ENCODE results near the gene EVI2B. TPM values are rescaled to one million over a fixed set of nuclear protein-coding genes. Genes with fewer than 3 reads are reported as not detected.

Gene EVI2B
- total RNA-seq, 1 donor from 2014 or later, result 0.85 TPM

- Histone ChIP-seq H3K4me3 (no peak overlapping the region), H3K27ac (no peak overlapping the region), H3K9me3 (no peaks in the 10 kb centered on the region), H3K27me3 (no peaks in the 10 kb centered on the region), H3K36me3 (peaks cover 12 to 15% of the 10 kb centered on the region in 2 donors), H3K4me1 (peaks cover 0 to under 1% of the 10 kb centered on the region in 2 donors)
- TF ChIP-seq CTCF (IDR thresholded peaks at IDR 0.05), result no peak
- intact Hi-C loops (cut with DNase I), result no loop called here
- no peak for DNase-seq (ENCODE audit: low spot score in 2 of 2)
These were observed 34.5 kb downstream of the EVI2B start for GRCh38 chr17:31279401-31279800.

DNA sequence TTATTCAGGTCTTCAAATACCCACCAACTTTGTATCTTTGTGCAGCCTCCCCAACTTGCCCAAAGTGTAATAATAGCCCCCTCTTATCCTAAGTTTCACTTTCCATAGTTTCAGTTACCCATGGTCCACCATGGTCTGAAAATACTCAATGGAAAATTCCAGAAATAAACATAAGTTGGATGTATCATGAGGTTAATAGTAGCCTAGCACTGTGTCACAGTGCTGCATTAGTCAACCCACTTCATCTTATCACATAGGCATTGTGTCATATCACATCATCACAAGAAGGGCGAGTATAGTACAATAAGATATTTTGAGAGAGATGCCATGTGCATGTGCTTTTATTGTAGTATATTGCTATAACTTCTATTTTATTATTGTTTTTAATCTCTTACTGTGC, 38.7 kb downstream of the EVI2B start:
- Histone ChIP-seq H3K4me1 (peaks cover 0 to 9% of the 10 kb centered on the region in 2 donors), H3K27me3 (no peaks in the 10 kb centered on the region), H3K27ac (no peak overlapping the region), H3K36me3 (peaks cover 4 to 14% of the 10 kb centered on the region in 2 donors), H3K4me3 (no peak overlapping the region), H3K9me3 (no peaks in the 10 kb centered on the region)
- DNase-seq (ENCODE audit: low spot score in 2 of 2), result no peak
- intact Hi-C loops (cut with DNase I), result no loop called here
- TF ChIP-seq CTCF (IDR thresholded peaks at IDR 0.05), result no peak

GRCh38 chr17:31274252-31274651, 39.6 kb downstream of the EVI2B start:
- DNase-seq (ENCODE audit: low spot score in 2 of 2), result no peak
- intact Hi-C loops (cut with DNase I), result no loop called here
- Histone ChIP-seq H3K27ac (no peak overlapping the region), H3K9me3 (no peaks in the 10 kb centered on the region), H3K36me3 (peaks cover 4 to 14% of the 10 kb centered on the region in 2 donors), H3K27me3 (no peaks in the 10 kb centered on the region), H3K4me3 (no peak overlapping the region), H3K4me1 (peaks cover 0 to 16% of the 10 kb centered on the region in 2 donors)
- no peak for TF ChIP-seq CTCF (IDR thresholded peaks at IDR 0.05)

- no peak for TF ChIP-seq CTCF (IDR thresholded peaks at IDR 0.05)
- H3K27ac ChIP-seq, result no peak overlapping the region
- intact Hi-C loops (cut with DNase I), result no loop called here
- DNase-seq (ENCODE audit: low spot score in 2 of 2), result no peak
- peaks cover under 1 to 14% of the 10 kb centered on the region in 2 donors for H3K36me3 ChIP-seq
- no peak overlapping the region for H3K4me3 ChIP-seq
- H3K9me3 ChIP-seq, result no peaks in the 10 kb centered on the region
- H3K27me3 ChIP-seq, result no peaks in the 10 kb centered on the region
- peaks cover 0 to 23% of the 10 kb centered on the region in 2 donors for H3K4me1 ChIP-seq
These were observed 40.3 kb downstream of the EVI2B start for GRCh38 chr17:31273516-31273915.

DNA sequence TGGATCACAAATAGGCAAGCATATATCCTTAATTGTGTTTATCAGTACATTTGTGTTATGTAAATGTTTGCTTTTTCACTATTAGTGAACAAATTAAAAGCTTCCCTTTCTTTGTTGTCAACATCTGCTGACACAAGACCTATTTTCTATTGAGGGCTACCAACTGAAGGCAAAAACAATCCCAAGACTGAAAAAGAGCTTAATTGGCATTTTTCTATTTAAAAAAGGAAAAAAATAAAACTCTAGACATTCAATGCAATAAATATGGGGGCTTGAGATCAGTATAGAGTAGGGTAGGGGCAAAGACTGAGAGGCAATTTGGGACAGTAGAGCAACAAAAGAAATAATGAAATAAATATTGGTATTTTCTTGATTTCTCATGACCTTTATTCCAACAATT, 41.1 kb downstream of the EVI2B start:
- intact Hi-C loops (cut with DNase I), result no loop called here
- Histone ChIP-seq H3K9me3 (no peaks in the 10 kb centered on the region), H3K27me3 (no peaks in the 10 kb centered on the region), H3K4me1 (peaks cover 0 to 23% of the 10 kb centered on the region in 2 donors), H3K27ac (no peak overlapping the region), H3K36me3 (peaks cover 0 to 12% of the 10 kb centered on the region in 2 donors), H3K4me3 (no peak overlapping the region)
- no peak for DNase-seq (ENCODE audit: low spot score in 2 of 2)
- TF ChIP-seq CTCF (IDR thresholded peaks at IDR 0.05), result no peak

DNA sequence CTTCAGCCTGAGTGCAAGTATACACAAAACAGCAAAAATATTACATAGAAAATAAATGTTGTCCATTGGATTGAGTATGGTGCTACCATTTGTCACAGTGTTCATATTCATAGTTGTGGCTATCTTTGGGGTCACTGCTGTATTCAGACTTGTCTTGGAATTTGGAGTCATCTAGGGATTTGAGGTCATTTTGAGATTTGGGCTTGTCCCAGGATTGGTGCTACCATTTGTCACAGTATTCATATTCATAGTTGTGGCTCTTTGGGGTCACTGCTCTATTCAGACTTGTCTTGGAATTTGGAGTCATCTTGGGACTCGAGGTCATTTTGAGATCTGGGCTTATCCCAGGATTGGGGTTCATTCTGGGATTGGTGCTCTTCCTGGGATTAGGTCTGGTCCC, 41.6 kb downstream of the EVI2B start:
- no peak for DNase-seq (ENCODE audit: low spot score in 2 of 2)
- no peaks in the 10 kb centered on the region for H3K9me3 ChIP-seq
- H3K4me3 ChIP-seq, result no peak overlapping the region
- H3K27me3 ChIP-seq, result no peaks in the 10 kb centered on the region
- no peak for TF ChIP-seq CTCF (IDR thresholded peaks at IDR 0.05)
- intact Hi-C loops (cut with DNase I), result no loop called here
- H3K36me3 ChIP-seq, result peaks cover 0 to 7% of the 10 kb centered on the region in 2 donors
- H3K4me1 ChIP-seq, result peaks cover 0 to 23% of the 10 kb centered on the region in 2 donors
- no peak overlapping the region for H3K27ac ChIP-seq
